H1 (cell line): ENCODE measurements around the gene TMEM44. TPM values are rescaled to one million over a fixed set of nuclear protein-coding genes. Genes with fewer than 3 reads are reported as not detected.

ENCODE experiments used
- CTCF ChIA-PET: fragments of 300-600 bp; sonication (Branson Sonifier 250); formaldehyde crosslinking; loops from one replicate; lab custom pipeline; 2021; ENCODE audit not compliant: partially characterized antibody; lab: Charles Lee
- POLR2A ChIA-PET: fragments of 300-600 bp; sonication (Branson Sonifier 250); formaldehyde crosslinking; loops from one replicate; lab custom pipeline; 2021; ENCODE audit warnings: inconsistent platforms; ENCODE audit not compliant: partially characterized antibody; lab: Charles Lee
- DNase-seq, 2 experiments: peaks; one replicate each; pipeline versions ENCODE4 v3.0.0 to v3.0.0-alpha.2; 2010 to 2022; ENCODE audit warnings: low spot score in 2 of 2, low read depth in 1 of 2, mixed read lengths in 1 of 2
- FAIRE-seq: peaks from 2 replicates; lab custom pipeline; 2011; peaks lifted over from hg19 to GRCh38; lab: Jason Lieb, UNC
- H2AFZ ChIP-seq: 2 replicates; pipeline ENCODE4 v1.8.1; 2012; ENCODE audit warnings: low read length, inconsistent platforms
- H2AK5ac ChIP-seq: 2 replicates; pipeline ENCODE4 v1.6.1; 2013; ENCODE audit warnings: low read depth, low read length
- H2BK120ac ChIP-seq: replicated peaks from 2 replicates; pipeline ENCODE3; 2013; ENCODE audit warnings: low read depth, low read length, inconsistent platforms
- H2BK12ac ChIP-seq: 2 replicates; pipeline ENCODE4 v1.6.1; 2013; ENCODE audit warnings: low read depth, low read length
- H2BK15ac ChIP-seq: 2 replicates; pipeline ENCODE4 v1.6.1; 2013; ENCODE audit warnings: low read length
- H2BK20ac ChIP-seq: 2 replicates; pipeline ENCODE4 v1.6.1; 2013; ENCODE audit warnings: low read length
- H2BK5ac ChIP-seq: 2 replicates; pipeline ENCODE4 v1.6.1; 2013; ENCODE audit warnings: low read depth, low read length
- H3K14ac ChIP-seq: 2 replicates; pipeline ENCODE4 v1.6.1; 2013; ENCODE audit warnings: inconsistent platforms; ENCODE audit not compliant: insufficient read length
- H3K18ac ChIP-seq: 2 replicates; pipeline ENCODE4 v1.6.1; 2013; ENCODE audit warnings: low read length; ENCODE audit errors: extremely low read depth
- H3K23ac ChIP-seq: 2 replicates; pipeline ENCODE4 v1.6.1; 2013; ENCODE audit warnings: inconsistent platforms; ENCODE audit not compliant: insufficient read length
- H3K23me2 ChIP-seq: 2 replicates; pipeline ENCODE4 v1.6.1; 2013; ENCODE audit warnings: low read depth, low read length
- H3K27ac ChIP-seq: 2 replicates; pipeline ENCODE4 v1.6.1; 2011; ENCODE audit warnings: low read depth, low read length, inconsistent platforms
- H3K27me3 ChIP-seq, 4 experiments: replicated peaks in 1 of 4; 1 replicate in 1 of 4; 2 replicates in 3 of 4; pipeline versions ENCODE4 v1.6.1 to v1.8.1; 2011 to 2013; ENCODE audit warnings: low read length in 3 of 4, mild to moderate bottlenecking in 3 of 4, inconsistent platforms in 2 of 4, mixed read lengths in 2 of 4, moderate library complexity in 1 of 4; ENCODE audit not compliant: control insufficient read depth in 3 of 4, insufficient read depth in 3 of 4; ENCODE audit errors: extremely low read depth in 1 of 4
- H3K36me3 ChIP-seq, 4 experiments: 2 replicates each; pipeline versions ENCODE4 v1.6.1 to v1.8.1; 2011 to 2013; ENCODE audit warnings: mild to moderate bottlenecking in 4 of 4, low read length in 3 of 4, moderate library complexity in 2 of 4, control low read depth in 1 of 4, inconsistent platforms in 1 of 4; ENCODE audit not compliant: insufficient read depth in 4 of 4, control insufficient read depth in 2 of 4
- H3K4ac ChIP-seq: replicated peaks from 2 replicates; pipeline ENCODE3; 2013; ENCODE audit warnings: low read length, low read depth, mixed read lengths, inconsistent platforms; ENCODE audit not compliant: insufficient read length
- H3K4me1 ChIP-seq, 4 experiments: replicated peaks in 1 of 4; 1 replicate in 1 of 4; 2 replicates in 3 of 4; pipeline versions ENCODE4 v1.6.1 to v1.8.1; 2011 to 2013; ENCODE audit warnings: low read length in 3 of 4, inconsistent platforms in 2 of 4, mixed read lengths in 1 of 4; ENCODE audit not compliant: insufficient read depth in 4 of 4, control insufficient read depth in 3 of 4
- H3K4me2 ChIP-seq, 2 experiments: 2 replicates each; pipeline versions ENCODE4 v1.6.1 to v1.8.1; 2011 to 2013; ENCODE audit warnings: low read depth in 2 of 2, low read length in 2 of 2, control low read depth in 1 of 2, inconsistent platforms in 1 of 2, mild to moderate bottlenecking in 1 of 2; ENCODE audit not compliant: insufficient read depth in 1 of 2
- H3K4me3 ChIP-seq, 4 experiments: fragments of 200-600, 300-600 bp in 1 of 4; sonication (generic), shearing (Covaris generic), sonication (Bioruptor Twin) in 1 of 4; 2 replicates each; pipeline versions ENCODE4 v1.5.1 to v1.8.1; 2011 to 2016; ENCODE audit warnings: low read length in 4 of 4, low read depth in 3 of 4, control low read depth in 2 of 4, inconsistent platforms in 2 of 4, mild to moderate bottlenecking in 2 of 4, mixed read lengths in 1 of 4, moderate library complexity in 1 of 4; ENCODE audit not compliant: insufficient read depth in 2 of 4; ENCODE audit errors: extremely low read depth in 1 of 4
- H3K56ac ChIP-seq: replicated peaks from 2 replicates; pipeline ENCODE3; 2013; ENCODE audit warnings: low read depth, mild to moderate bottlenecking, mixed read lengths, low read length, inconsistent platforms; ENCODE audit not compliant: insufficient read length
- H3K79me1 ChIP-seq: 2 replicates; pipeline ENCODE4 v1.6.1; 2013; ENCODE audit warnings: low read depth, low read length, control low read depth
- H3K79me2 ChIP-seq, 2 experiments: 2 replicates each; pipeline versions ENCODE4 v1.6.1 to v1.8.1; 2012 to 2013; ENCODE audit warnings: low read length in 2 of 2, mild to moderate bottlenecking in 2 of 2, inconsistent platforms in 1 of 2; ENCODE audit not compliant: insufficient read depth in 2 of 2, control insufficient read depth in 1 of 2
- H3K9ac ChIP-seq, 4 experiments: replicated peaks in 1 of 4; 1 replicate in 1 of 4; 2 replicates in 3 of 4; pipeline versions ENCODE4 v1.6.1 to v1.8.1; 2011 to 2013; ENCODE audit warnings: low read depth in 3 of 4, low read length in 3 of 4, control low read depth in 2 of 4, mild to moderate bottlenecking in 2 of 4, moderate library complexity in 2 of 4, inconsistent platforms in 1 of 4; ENCODE audit errors: extremely low read depth in 1 of 4
- H3K9me3 ChIP-seq, 2 experiments: 2 replicates each; pipeline versions ENCODE4 v1.6.1 to v1.8.1; 2012 to 2013; ENCODE audit warnings: mild to moderate bottlenecking in 2 of 2, moderate library complexity in 2 of 2, control low read depth in 1 of 2, inconsistent platforms in 1 of 2, low read depth in 1 of 2, low read length in 1 of 2, mixed read lengths in 1 of 2; ENCODE audit not compliant: insufficient read depth in 2 of 2
- H4K20me1 ChIP-seq, 2 experiments: replicated peaks in 1 of 2; 2 replicates each; pipeline versions ENCODE3 to v1.8.1; 2011 to 2013; ENCODE audit warnings: inconsistent platforms in 2 of 2, low read length in 2 of 2, mild to moderate bottlenecking in 1 of 2; ENCODE audit not compliant: insufficient read depth in 2 of 2, control insufficient read depth in 1 of 2
- H4K5ac ChIP-seq: 2 replicates; pipeline ENCODE4 v1.6.1; 2013; ENCODE audit warnings: low read length, low read depth, mixed read lengths, inconsistent platforms; ENCODE audit not compliant: insufficient read length
- H4K8ac ChIP-seq: 2 replicates; pipeline ENCODE4 v1.8.0; 2013; ENCODE audit warnings: mild to moderate bottlenecking, moderate library complexity, low read length, inconsistent platforms; ENCODE audit not compliant: insufficient read depth; ENCODE audit errors: extremely low read depth
- H4K91ac ChIP-seq: replicated peaks from 2 replicates; pipeline ENCODE3; 2013; ENCODE audit warnings: low read length, mixed read lengths, inconsistent platforms; ENCODE audit not compliant: insufficient read length
- CREB1 ChIP-seq: IDR thresholded peaks from 2 replicates; pipeline ENCODE4 v1.6.1; 2012; ENCODE audit warnings: inconsistent platforms
- EGR1 ChIP-seq: IDR thresholded peaks from 2 replicates; pipeline ENCODE4 v1.6.1; 2011; ENCODE audit warnings: low read depth, low read length, borderline replicate concordance
- HDAC6 ChIP-seq: IDR thresholded peaks from one replicate; pipeline ENCODE4 v1.7.1; 2012; ENCODE audit warnings: low read depth, mild to moderate bottlenecking, inconsistent platforms, low read length, moderate library complexity
- KDM4A ChIP-seq: IDR thresholded peaks from one replicate; pipeline ENCODE4 v1.7.1; 2012; ENCODE audit warnings: low read depth, mild to moderate bottlenecking, moderate library complexity, low read length, inconsistent platforms; ENCODE audit not compliant: severe bottlenecking
- RXRA ChIP-seq: IDR thresholded peaks from 2 replicates; pipeline ENCODE4 v1.6.1; 2011; ENCODE audit warnings: low read depth, mild to moderate bottlenecking, low read length, moderate library complexity; ENCODE audit not compliant: insufficient read depth
- SIRT6 ChIP-seq: IDR thresholded peaks from one replicate; pipeline ENCODE4 v1.7.1; 2012; ENCODE audit warnings: low read length, inconsistent platforms
- SP1 ChIP-seq: IDR thresholded peaks from 2 replicates; pipeline ENCODE4 v1.6.1; 2011; ENCODE audit warnings: low read depth, low read length
- TAF1 ChIP-seq: IDR thresholded peaks from 2 replicates; pipeline ENCODE4 v1.6.1; 2011; ENCODE audit warnings: mild to moderate bottlenecking, low read depth, low read length
- YY1 ChIP-seq: IDR thresholded peaks from 2 replicates; pipeline ENCODE4 v1.6.1; 2011; ENCODE audit warnings: low read depth, mild to moderate bottlenecking, low read length
- WGBS, 2 experiments: shearing (Covaris generic) in 1 of 2; methylation state at CpG; one replicate each; pipeline versions ENCODE4 v1.1.6 to v1.1.7; 2013 to 2015; ENCODE audit warnings: low lambda C conversion rate in 2 of 2, mixed read lengths in 2 of 2, inconsistent platforms in 1 of 2, low coverage in 1 of 2, missing lambda C conversion rate in 1 of 2; ENCODE audit not compliant: insufficient replicate concordance in 2 of 2, insufficient coverage in 1 of 2, insufficient read length in 1 of 2; ENCODE audit errors: extremely low coverage in 1 of 2, missing lambda C conversion rate in 1 of 2; 5-methylcytosine and 5-hydroxymethylcytosine counted together
- polyA plus RNA-seq, 7 experiments: library from polyadenylated mRNA; depleted of rRNA in 3 of 7; stranded (reverse) in 5 of 7; unstranded in 2 of 7; fragments of >200 nt in 5 of 7; fragments of 200-250 nt in 2 of 7; gene quantifications; 1 replicate in 5 of 7; 2 replicates in 1 of 7; 4 replicates in 1 of 7; pipeline versions ENCODE4 v1.2.1 to v1.2.3, GENCODE V29; 2011 to 2013; ENCODE audit warnings: missing spikeins in 2 of 7, mixed read lengths in 2 of 7
- total RNA-seq: library from RNA; stranded (reverse); fragmentation: NEBNext Ultra II Directional; extraction: Animal tissue kit (Norgen Biotek cat#: 25700); gene quantifications from 2 replicates; pipeline ENCODE4 v1.2.1, GENCODE V29; 2021

Gene TMEM44
- total and polyA plus RNA-seq, 2 of the 8 experiments (the other 6 are each of a cell fraction or from before 2014, with no cell fraction given) = 14.0 to 16.7 TPM

GRCh38 chr3:194659778-194660177, 26.6 kb upstream of the TMEM44 start:
- Histone ChIP-seq H4K91ac (no peak overlapping the region), H2BK120ac (no peak overlapping the region), H2AFZ (no peak overlapping the region), H2AK5ac (no peak overlapping the region), H2BK5ac (no peak overlapping the region), H3K9me3 (no peaks in the 10 kb centered on the region), H3K14ac (no peak overlapping the region), H4K20me1 (peaks cover 0 to 3% of the 10 kb centered on the region in 2 experiments), H3K4ac (no peak overlapping the region), H3K23me2 (no peaks in the 10 kb centered on the region), H3K4me2 (no peak overlapping the region), H4K8ac (no peak overlapping the region), H3K79me2 (peaks cover 0 to 2% of the 10 kb centered on the region in 2 experiments; a peak in 1 of 4 replicates), H2BK12ac (no peak overlapping the region), H3K4me1 (no peaks in the 10 kb centered on the region), H2BK15ac (no peak overlapping the region), H3K18ac (no peak overlapping the region), H3K79me1 (no peaks in the 10 kb centered on the region), H3K4me3 (no peak overlapping the region), H3K27me3 (no peaks in the 10 kb centered on the region), H3K23ac (no peak overlapping the region), H3K36me3 (peaks cover 9 to 38% (median 28%) of the 10 kb centered on the region in 4 experiments), H3K56ac (no peak overlapping the region), H3K27ac (no peak overlapping the region), H4K5ac (no peak overlapping the region), H2BK20ac (no peak overlapping the region)
- POLR2A ChIA-PET = no interaction called here
- CTCF ChIA-PET = interaction anchor here (6.6 kb wide), 1 partner anchor 11 kb away, joined by 44 read pairs; the partner anchor contains the start of gene LSG1
- DNase-seq = no peak
- FAIRE-seq = no peak
- WGBS, 2 experiments = 92% methylated on average over 7 of the region's 7 CpGs; no CpG with 5 or more reads in 1 of the 2 experiments
- TF ChIP-seq EGR1 (no peak), CREB1 (no peak), RXRA (no peak), KDM4A (no peak), SP1 (no peak), HDAC6 (no peak), SIRT6 (no peak), YY1 (no peak), TAF1 (no peak)
- TF ChIP-seq, all 59 proteins: peak for 0
- no peak overlapping the region for H3K9ac ChIP-seq
